Upper lobe of left lung (tissue), 4 donors: ENCODE measurements around the gene PHEX.

Experiments used
- EP300 ChIP-seq, 4 donors: sonication (generic); formaldehyde crosslinking; IDR thresholded peaks; one replicate each; pipeline ENCODE4 v1.5.1; 2017; ENCODE audit warnings: antibody characterized with exemption in 4 of 4, control low read depth in 2 of 4
- POLR2A ChIP-seq, 4 donors: fragments of 450-650 bp; IDR thresholded peaks; one replicate each; pipeline ENCODE4 v1.5.1; 2016 to 2017; ENCODE audit warnings: antibody characterized with exemption in 4 of 4, mild to moderate bottlenecking in 2 of 4
- POLR2AphosphoS5 ChIP-seq, 2 donors: sonication (generic); formaldehyde crosslinking; IDR thresholded peaks; one replicate each; pipeline ENCODE4 v1.5.1; 2017; ENCODE audit warnings: antibody characterized with exemption in 2 of 2
- TF ChIP-seq, protein P1 (sequence below), 6 experiments: fragments of 450-650 bp in 4 of 6; fragments of 200-600 bp in 2 of 6; sonication (generic) in 2 of 6; IDR thresholded peaks; one replicate each; pipeline ENCODE4 v1.5.1; 2016 to 2019; ENCODE audit warnings: antibody characterized with exemption in 6 of 6

DNA sequence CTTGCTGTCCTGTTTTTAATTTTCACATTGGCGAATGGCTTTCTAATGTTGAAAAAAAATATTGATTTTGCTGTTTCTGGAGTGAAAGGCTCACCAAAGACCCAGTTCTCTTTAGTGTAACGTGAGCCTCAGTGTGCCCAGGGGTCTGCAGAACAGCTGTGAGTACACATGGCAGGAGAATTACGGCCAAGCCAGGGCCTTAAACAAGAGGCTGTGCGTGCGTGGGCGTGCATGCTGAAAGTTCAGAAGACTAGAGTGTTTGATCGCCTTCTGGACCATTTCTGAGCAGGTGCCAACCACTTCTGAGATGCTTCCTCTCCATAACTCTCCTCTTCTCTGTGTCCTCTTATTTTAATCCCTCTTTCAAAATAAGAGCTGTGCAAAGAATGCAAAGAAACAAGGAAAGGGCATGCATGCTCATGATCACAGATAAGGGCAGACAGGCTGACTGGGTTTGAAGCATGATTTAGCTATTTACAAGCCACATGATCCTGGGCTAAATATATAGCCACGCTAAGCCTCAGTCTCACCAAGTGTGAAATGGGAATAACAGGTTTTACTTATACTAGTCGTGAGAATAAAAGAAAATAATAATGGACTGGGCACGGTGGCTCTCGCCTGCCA is 9.9 kb downstream of the PHEX start:
- TF ChIP-seq, protein P1, sequence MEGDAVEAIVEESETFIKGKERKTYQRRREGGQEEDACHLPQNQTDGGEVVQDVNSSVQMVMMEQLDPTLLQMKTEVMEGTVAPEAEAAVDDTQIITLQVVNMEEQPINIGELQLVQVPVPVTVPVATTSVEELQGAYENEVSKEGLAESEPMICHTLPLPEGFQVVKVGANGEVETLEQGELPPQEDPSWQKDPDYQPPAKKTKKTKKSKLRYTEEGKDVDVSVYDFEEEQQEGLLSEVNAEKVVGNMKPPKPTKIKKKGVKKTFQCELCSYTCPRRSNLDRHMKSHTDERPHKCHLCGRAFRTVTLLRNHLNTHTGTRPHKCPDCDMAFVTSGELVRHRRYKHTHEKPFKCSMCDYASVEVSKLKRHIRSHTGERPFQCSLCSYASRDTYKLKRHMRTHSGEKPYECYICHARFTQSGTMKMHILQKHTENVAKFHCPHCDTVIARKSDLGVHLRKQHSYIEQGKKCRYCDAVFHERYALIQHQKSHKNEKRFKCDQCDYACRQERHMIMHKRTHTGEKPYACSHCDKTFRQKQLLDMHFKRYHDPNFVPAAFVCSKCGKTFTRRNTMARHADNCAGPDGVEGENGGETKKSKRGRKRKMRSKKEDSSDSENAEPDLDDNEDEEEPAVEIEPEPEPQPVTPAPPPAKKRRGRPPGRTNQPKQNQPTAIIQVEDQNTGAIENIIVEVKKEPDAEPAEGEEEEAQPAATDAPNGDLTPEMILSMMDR (IDR thresholded peaks at IDR 0.05): no peak
- TF ChIP-seq POLR2AphosphoS5 (IDR thresholded peaks at IDR 0.05) (no peak), POLR2A (IDR thresholded peaks at IDR 0.05) (no peak), EP300 (IDR thresholded peaks at IDR 0.05) (no peak)
